Osteoblast (primary cell): ENCODE results near the gene DDX52. TPM values are rescaled to one million over a fixed set of nuclear protein-coding genes. Genes with fewer than 3 reads are reported as not detected.
A peak's percentile ranks its signal among the peaks of the same experiment; 100 is the strongest.

Experiments used
- DNase-seq: peaks from one replicate; pipeline ENCODE4 v3.0.0; 2011; ENCODE audit warnings: low spot score, mixed read lengths; ENCODE audit not compliant: insufficient read length; ENCODE audit errors: missing footprints
- H2AFZ ChIP-seq: 2 replicates; pipeline ENCODE4 v1.6.0; 2011; ENCODE audit warnings: mild to moderate bottlenecking, low read length
- H3K27ac ChIP-seq: 2 replicates; pipeline ENCODE4 v1.5.1; 2011; ENCODE audit warnings: mild to moderate bottlenecking, low read depth, low read length, moderate library complexity
- H3K27me3 ChIP-seq: 2 replicates; pipeline ENCODE4 v1.6.0; 2012; ENCODE audit warnings: mild to moderate bottlenecking, control low read depth, inconsistent platforms, low read length, moderate library complexity; ENCODE audit not compliant: insufficient read depth
- H3K36me3 ChIP-seq: 2 replicates; pipeline ENCODE4 v1.5.1; 2011; ENCODE audit warnings: mild to moderate bottlenecking, low read length, control low read depth, moderate library complexity; ENCODE audit not compliant: insufficient read depth
- H3K4me1 ChIP-seq: 2 replicates; pipeline ENCODE4 v1.5.1; 2011; ENCODE audit warnings: mild to moderate bottlenecking, low read length, control low read depth, moderate library complexity; ENCODE audit not compliant: insufficient read depth
- H3K4me2 ChIP-seq: 2 replicates; pipeline ENCODE4 v1.6.0; 2011; ENCODE audit warnings: mild to moderate bottlenecking, low read length; ENCODE audit not compliant: insufficient read depth
- H3K4me3 ChIP-seq: fragments of 200-600 bp; sonication (generic); 3 replicates; pipeline ENCODE4 v1.5.1; 2012; ENCODE audit warnings: mild to moderate bottlenecking, low read length, inconsistent platforms; ENCODE audit not compliant: insufficient read depth
- H3K79me2 ChIP-seq: 2 replicates; pipeline ENCODE4 v1.6.0; 2012; ENCODE audit warnings: mild to moderate bottlenecking, low read length, control low read depth, inconsistent platforms; ENCODE audit not compliant: insufficient read depth
- H3K9me3 ChIP-seq: 2 replicates; pipeline ENCODE4 v1.5.1; 2011; ENCODE audit warnings: low read depth, low read length, control low read depth
- H4K20me1 ChIP-seq: 2 replicates; pipeline ENCODE4 v1.6.0; 2012; ENCODE audit warnings: mild to moderate bottlenecking, low read length, control low read depth; ENCODE audit not compliant: insufficient read depth
- CTCF ChIP-seq: IDR thresholded peaks from 2 replicates; pipeline ENCODE4 v1.5.1; 2011; ENCODE audit warnings: mild to moderate bottlenecking, low read depth, low read length, moderate library complexity; ENCODE audit errors: extremely low read depth
- total RNA-seq: library from RNA; depleted of rRNA; stranded (reverse); fragments of >200 nt; gene quantifications from 2 replicates; pipeline ENCODE4 v1.2.3, GENCODE V29; 2012

Gene DDX52, protein sequence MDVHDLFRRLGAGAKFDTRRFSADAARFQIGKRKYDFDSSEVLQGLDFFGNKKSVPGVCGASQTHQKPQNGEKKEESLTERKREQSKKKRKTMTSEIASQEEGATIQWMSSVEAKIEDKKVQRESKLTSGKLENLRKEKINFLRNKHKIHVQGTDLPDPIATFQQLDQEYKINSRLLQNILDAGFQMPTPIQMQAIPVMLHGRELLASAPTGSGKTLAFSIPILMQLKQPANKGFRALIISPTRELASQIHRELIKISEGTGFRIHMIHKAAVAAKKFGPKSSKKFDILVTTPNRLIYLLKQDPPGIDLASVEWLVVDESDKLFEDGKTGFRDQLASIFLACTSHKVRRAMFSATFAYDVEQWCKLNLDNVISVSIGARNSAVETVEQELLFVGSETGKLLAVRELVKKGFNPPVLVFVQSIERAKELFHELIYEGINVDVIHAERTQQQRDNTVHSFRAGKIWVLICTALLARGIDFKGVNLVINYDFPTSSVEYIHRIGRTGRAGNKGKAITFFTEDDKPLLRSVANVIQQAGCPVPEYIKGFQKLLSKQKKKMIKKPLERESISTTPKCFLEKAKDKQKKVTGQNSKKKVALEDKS
- total RNA-seq: 29.2 and 29.3 TPM in 2 replicates

GRCh38 chr17:37643118-37643766, at the start of gene DDX52:
Gene DDX52 (minus strand): TSS chr17:37643446. CDS start chr17:37643420, 26 bp downstream.
- DNase-seq: peak; percentile 90
- Histone ChIP-seq H3K79me2 (peaks cover 42% of the 10 kb centered on the region), H3K4me2 (peak within 1 kb of the TSS; percentile 96), H3K4me3 (peak within 1 kb of the TSS; percentile 89), H3K9me3 (no peaks in the 10 kb centered on the region), H3K36me3 (peaks cover 7% of the 10 kb centered on the region), H4K20me1 (peaks cover 5% of the 10 kb centered on the region), H3K27ac (peak within 1 kb of the TSS; percentile 92), H3K27me3 (peaks cover 17% of the 10 kb centered on the region), H2AFZ (peak within 1 kb of the TSS; percentile 96), H3K4me1 (peaks cover 20% of the 10 kb centered on the region)
- TF ChIP-seq CTCF: no peak

DNA sequence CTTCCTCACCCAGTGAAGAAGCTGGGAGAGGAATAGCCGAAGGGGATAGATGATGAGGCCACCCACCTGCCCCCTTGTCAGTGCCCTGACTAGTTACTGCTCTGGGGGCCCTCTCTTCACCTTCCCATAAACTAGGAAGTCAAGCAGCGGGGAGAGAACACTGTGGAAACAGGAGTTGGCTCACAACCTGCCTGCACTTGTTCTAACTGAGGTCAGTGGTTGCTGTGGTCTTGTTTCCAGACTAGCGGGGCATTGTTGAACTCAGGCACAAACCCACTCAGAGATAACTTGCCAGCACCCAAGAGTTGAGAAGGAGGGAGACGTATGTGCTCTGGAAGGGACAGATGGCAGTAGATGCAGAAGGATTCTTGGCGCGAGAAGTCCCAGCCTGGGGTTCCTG, 48.6 kb upstream of the DDX52 start:
- no peak for TF ChIP-seq CTCF
- Histone ChIP-seq H3K4me2 (no peak overlapping the region), H2AFZ (no peak overlapping the region), H3K27ac (no peak overlapping the region), H3K79me2 (no peaks in the 10 kb centered on the region), H3K36me3 (no peaks in the 10 kb centered on the region), H3K4me1 (no peaks in the 10 kb centered on the region), H4K20me1 (no peaks in the 10 kb centered on the region), H3K27me3 (peaks cover 16% of the 10 kb centered on the region), H3K4me3 (no peak overlapping the region), H3K9me3 (no peaks in the 10 kb centered on the region)
- no peak for DNase-seq

DNA sequence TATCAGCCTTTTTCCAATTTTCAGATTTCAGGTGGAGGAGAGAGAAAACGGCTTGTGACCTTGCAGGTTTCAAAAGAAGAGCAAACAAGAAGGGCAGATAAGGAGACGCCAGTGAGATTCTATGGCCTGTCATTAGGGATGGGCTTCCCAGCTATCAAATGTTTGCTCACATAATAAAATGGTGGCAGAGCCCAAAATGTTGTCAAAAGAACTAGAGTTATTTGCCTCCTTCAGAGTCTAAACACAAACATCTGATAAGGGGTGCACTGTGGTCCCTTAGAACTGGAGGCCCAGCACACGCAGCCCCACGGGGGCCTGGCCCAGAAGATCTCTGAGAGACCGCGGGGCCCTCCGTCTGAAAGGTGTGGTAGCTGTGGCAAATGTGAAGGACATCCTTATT, 46.1 kb upstream of the DDX52 start:
- no peak overlapping the region for H3K27ac ChIP-seq
- no peak overlapping the region for H3K4me2 ChIP-seq
- H3K36me3 ChIP-seq: no peaks in the 10 kb centered on the region
- no peaks in the 10 kb centered on the region for H3K9me3 ChIP-seq
- H2AFZ ChIP-seq: no peak overlapping the region
- no peaks in the 10 kb centered on the region for H3K79me2 ChIP-seq
- H4K20me1 ChIP-seq: no peaks in the 10 kb centered on the region
- DNase-seq: no peak
- TF ChIP-seq CTCF: no peak
- peaks cover 12% of the 10 kb centered on the region for H3K27me3 ChIP-seq
- H3K4me3 ChIP-seq: no peak overlapping the region
- H3K4me1 ChIP-seq: no peaks in the 10 kb centered on the region
